ENCODE measurements around the gene SAFB.
"Not testable (repeated sequence)": the region's sequence is repeated elsewhere in the genome, so short reads cannot be mapped to it uniquely, and the experiment has no call there.

SAFB gene

DNA sequence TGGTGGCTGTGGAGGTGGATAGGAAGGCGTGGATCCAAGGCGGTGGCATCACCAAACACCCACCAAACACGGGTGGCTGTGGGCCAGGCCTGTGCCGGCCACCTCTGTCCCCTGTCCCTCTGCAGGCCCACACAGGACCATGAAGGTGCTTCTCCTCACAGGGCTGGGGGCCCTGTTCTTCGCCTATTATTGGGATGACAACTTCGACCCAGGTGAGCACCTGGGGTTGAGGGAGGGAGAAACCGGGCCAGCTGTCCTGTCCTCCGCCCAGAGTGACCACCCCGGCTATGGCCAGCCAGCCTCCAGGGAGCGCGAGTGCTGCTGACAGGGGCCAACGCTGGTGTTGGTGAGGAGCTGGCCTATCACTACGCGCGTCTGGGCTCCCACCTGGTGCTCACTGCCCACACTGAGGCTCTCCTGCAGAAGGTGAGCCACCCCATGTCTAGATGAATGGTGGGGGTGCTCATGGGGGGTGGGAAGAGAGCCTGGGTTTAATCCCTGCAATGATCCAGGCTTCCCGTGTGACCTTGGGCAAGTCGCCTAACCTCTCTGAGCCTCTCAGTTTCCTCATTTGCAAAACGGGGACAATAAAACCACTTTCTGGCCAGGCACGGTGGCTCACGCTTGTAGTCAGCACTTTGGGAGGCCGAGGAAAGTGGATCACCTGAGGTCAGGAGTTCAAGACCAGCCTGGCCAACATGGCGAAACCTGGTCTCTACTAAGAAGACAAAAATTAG lies 62.0 kb downstream of the SAFB start:
- Mint-ChIP-seq H3K27ac (no peak overlapping the region), H3K4me1 (ENCODE audit: low read depth) (peaks cover 29% of the 10 kb centered on the region), H3K9me3 (no peaks in the 10 kb centered on the region), H3K27me3 (peaks cover 11% of the 10 kb centered on the region), H3K4me3 (no peak overlapping the region), H3K36me3 (ENCODE audit: low read depth) (peaks cover 10% of the 10 kb centered on the region)
- intact Hi-C loops (cut with micrococcal nuclease), result loop anchor here (5.0 kb wide), 1 partner anchor 107 kb away; the partner anchor contains the start of gene DUS3L

- Mint-ChIP-seq H3K4me3 (peak overlapping the region; percentile 81), H3K9me3 (no peaks in the 10 kb centered on the region), H3K27ac (peak overlapping the region; percentile 87), H3K36me3 (ENCODE audit: low read depth) (peaks cover 12% of the 10 kb centered on the region), H3K4me1 (ENCODE audit: low read depth) (peaks cover 37% of the 10 kb centered on the region), H3K27me3 (peaks cover 10% of the 10 kb centered on the region)
- intact Hi-C loops (cut with micrococcal nuclease), result loop anchor here (5.0 kb wide), 1 partner anchor 106 kb away; the partner anchor contains the start of gene DUS3L
Observed at GRCh38 chr19:5686326-5686646, 63.4 kb downstream of the SAFB start.

DNA sequence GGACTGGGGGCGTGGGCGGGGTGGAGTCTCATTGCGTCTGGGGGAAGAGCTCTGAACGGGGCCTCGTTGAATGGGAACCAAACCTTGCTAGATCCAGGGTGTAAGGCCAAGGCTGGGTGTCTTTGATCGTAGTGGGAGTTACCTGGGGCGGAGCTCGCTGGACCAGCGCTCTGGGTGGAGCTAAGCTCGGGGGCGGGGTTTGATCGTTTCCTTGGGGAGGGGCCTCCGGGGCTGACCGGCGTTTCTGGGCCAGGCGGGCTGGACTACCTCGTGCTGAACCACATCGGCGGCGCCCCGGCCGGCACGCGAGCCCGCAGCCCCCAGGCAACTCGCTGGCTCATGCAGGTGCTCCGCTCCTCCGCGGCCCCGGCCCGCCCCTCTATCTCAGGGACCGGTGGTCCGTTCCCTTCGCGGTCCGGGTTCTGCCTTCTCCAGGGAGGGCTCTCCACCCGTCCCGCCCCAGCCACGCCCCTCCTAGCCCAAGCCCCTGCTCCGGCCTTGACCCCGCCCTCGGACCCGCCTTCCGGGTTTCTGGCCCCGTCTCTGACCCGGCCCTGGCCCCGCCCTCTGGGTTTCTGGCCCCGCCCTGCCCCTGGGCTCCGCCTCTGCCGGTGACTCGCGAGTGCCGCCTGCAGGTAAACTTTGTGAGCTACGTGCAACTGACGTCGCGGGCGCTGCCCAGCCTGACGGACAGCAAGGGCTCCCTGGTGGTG lies 63.9 kb downstream of the SAFB start:
- Mint-ChIP-seq H3K27ac (peak overlapping the region; percentile 87), H3K36me3 (ENCODE audit: low read depth) (peaks cover 18% of the 10 kb centered on the region), H3K4me1 (ENCODE audit: low read depth) (peaks cover 36% of the 10 kb centered on the region), H3K9me3 (no peaks in the 10 kb centered on the region), H3K27me3 (peaks cover 5% of the 10 kb centered on the region), H3K4me3 (peak overlapping the region; percentile 81)
- intact Hi-C loops (cut with micrococcal nuclease), result loop anchor here (5.0 kb wide), 1 partner anchor 105 kb away; the partner anchor contains the start of gene DUS3L

DNA sequence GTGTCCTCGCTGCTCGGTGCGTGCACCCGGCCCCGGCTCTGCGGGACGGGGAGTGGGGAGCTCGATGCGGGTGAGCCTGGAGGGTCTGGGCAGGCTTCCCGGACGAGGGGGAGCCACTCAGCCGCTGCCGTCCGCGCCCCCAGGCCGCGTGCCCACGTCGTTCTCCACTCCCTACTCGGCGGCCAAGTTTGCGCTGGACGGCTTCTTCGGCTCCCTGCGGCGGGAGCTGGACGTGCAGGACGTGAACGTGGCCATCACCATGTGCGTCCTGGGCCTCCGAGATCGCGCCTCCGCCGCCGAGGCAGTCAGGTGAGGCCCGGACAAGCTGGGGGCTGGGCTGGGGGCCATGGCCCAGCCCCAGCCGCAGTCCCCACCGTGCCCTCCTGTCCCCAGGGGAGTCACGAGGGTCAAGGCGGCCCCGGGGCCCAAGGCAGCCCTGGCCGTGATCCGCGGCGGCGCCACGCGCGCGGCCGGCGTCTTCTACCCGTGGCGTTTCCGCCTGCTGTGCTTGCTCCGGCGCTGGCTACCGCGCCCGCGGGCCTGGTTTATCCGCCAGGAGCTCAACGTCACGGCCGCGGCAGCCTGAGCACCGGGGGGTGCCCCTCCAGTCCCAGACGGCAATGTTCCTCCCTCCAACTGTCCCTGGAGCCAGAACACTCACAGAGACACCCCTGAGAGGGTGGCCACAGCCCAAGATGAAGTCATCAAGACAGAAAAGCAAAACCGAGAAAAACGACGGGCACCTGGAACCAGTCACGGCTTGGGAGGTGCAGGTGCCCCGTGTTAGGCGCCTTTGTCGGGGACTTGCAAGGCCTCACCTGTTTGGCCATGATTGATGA lies 64.7 kb downstream of the SAFB start:
- intact Hi-C loops (cut with micrococcal nuclease), result loop anchor here (5.0 kb wide), 1 partner anchor 105 kb away; the partner anchor contains the start of gene DUS3L
- Mint-ChIP-seq H3K4me1 (ENCODE audit: low read depth) (peaks cover 40% of the 10 kb centered on the region), H3K27me3 (no peaks in the 10 kb centered on the region), H3K9me3 (no peaks in the 10 kb centered on the region), H3K27ac (peak overlapping the region; percentile 87), H3K4me3 (peak overlapping the region; percentile 81), H3K36me3 (ENCODE audit: low read depth) (peaks cover 25% of the 10 kb centered on the region)

DNA sequence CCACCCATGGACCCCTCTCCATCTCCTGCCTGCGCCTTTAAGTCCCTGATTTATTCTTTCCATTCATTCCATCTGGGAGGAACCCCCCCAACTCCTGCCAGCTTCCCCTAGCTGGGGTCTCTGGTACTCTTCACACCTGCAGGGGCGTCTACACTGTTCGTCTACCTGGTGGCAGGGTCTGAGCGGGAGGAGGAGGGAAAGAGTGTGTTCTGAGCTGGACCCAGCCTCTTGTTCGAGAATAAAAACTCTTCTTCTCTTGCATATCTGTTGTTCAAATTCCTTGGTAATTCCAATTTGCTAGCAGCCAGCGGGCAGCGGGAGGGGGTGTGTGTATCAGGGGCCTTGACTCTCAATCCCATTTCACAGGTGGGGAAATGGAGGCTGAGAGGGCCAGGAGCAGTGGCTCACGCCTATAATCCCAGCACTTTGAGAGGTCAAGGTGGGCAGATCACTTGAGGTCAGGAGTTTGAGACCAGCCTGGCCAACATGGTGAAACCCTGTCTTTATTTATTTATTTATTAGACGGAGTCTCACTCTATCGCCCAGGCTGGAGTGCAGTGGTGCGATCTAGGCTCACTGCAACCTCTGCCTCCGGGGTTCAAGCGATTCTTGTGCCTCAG lies 65.5 kb downstream of the SAFB start:
- H3K27me3 Mint-ChIP-seq, H3K4me3 Mint-ChIP-seq, H3K9me3 Mint-ChIP-seq: not testable (repeated sequence)
- intact Hi-C loops (cut with micrococcal nuclease), result loop anchor here (5.0 kb wide), 1 partner anchor 104 kb away; the partner anchor contains the start of gene DUS3L
- Mint-ChIP-seq H3K27ac (peak overlapping the region; percentile 87), H3K4me1 (ENCODE audit: low read depth) (peaks cover 43% of the 10 kb centered on the region), H3K36me3 (ENCODE audit: low read depth) (peaks cover 33% of the 10 kb centered on the region)

DNA sequence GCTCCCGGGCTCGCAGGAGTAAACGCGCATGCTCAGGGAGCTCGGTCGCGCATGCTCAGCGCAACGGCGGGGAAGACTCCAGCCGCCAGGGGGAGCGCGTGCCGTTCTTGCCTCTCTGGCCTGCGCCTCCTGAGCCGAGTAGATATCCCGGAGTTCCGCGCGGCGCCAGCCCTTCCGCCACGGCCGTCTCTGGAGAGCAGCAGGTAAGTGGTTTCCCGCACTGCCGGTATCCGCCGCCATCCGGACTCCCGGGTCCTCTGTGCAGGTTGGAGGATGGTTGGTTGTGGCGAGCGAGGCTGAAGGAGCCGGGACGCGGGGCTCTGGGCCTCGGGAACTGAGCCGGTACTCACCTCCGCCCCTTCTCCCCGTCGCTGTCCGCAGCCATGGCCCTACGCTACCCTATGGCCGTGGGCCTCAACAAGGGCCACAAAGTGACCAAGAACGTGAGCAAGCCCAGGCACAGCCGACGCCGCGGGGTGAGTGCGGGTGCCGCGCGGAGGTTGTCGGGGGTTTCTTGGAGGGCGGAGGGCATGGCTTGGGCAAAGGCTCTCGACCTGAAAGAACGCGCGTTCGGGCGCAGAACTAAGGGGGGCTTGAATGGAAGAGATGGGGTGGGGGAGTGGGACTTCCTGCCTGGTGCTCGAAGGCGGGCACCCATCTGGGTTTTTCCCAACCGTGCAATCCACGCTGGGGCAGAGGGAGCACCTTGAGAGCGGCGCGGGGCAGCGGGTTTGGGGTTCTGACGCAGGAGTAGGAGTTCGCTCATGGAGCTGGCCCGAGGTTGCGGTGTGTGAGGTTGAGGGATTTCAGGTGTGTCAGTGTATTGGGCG lies 67.5 kb downstream of the SAFB start, which contains the start of gene RPL36:
Gene RPL36 (plus strand): TSS at position 171 of the 830 bp plus-strand sequence. CDS start 213 bp downstream, at position 384.
- Mint-ChIP-seq H3K4me3 (peak within 1 kb of the TSS; percentile 96), H3K27me3 (no peaks in the 10 kb centered on the region), H3K36me3 (ENCODE audit: low read depth) (peaks cover 53% of the 10 kb centered on the region), H3K27ac (peak within 1 kb of the TSS; percentile 98), H3K9me3 (no peaks in the 10 kb centered on the region), H3K4me1 (ENCODE audit: low read depth) (peaks cover 54% of the 10 kb centered on the region)
- intact Hi-C loops (cut with micrococcal nuclease), result loop anchor here (1.0 to 2.0 kb wide), 2 partner anchors 30 to 68 kb away; partner anchors contain the start of genes CATSPERD, LONP1, SAFB and SAFB2

DNA sequence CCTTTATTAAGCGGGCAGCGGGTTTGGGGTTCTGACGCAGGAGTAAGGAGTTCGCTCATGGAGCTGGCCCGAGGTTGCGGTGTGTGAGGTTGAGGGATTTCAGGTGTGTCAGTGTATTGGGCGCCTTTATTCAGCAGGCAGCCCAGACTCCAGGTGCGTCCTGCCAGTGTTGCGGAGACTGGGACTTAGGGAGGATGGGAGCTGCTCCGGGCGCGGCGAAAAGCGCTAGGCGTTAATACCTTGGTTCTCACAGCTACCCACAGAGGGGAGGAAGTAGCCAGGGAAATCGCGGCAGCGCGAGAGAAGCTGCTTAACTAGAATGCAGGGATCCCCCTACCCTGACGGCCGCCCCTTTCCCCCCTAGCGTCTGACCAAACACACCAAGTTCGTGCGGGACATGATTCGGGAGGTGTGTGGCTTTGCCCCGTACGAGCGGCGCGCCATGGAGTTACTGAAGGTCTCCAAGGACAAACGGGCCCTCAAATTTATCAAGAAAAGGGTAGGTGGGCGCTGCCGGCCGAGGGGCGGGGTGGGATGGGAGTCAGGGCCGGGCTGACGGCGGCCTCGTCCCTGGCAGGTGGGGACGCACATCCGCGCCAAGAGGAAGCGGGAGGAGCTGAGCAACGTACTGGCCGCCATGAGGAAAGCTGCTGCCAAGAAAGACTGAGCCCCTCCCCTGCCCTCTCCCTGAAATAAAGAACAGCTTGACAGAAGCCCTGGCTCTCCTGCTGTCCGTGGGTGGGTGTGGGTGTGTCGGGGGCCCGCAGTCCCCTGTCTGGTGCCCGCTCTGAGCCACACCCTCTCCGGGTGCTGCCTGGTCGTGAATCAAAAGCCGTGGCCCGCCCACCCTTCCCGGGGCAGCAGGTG lies 68.3 kb downstream of the SAFB start:
- H3K4me1 Mint-ChIP-seq (ENCODE audit: low read depth), result peaks cover 51% of the 10 kb centered on the region
- peak overlapping the region; percentile 96 for H3K4me3 Mint-ChIP-seq
- intact Hi-C loops (cut with micrococcal nuclease), result loop anchor here (1.0 to 2.0 kb wide), 2 partner anchors 29 to 68 kb away; partner anchors contain the start of genes CATSPERD, LONP1, SAFB and SAFB2
- H3K27me3 Mint-ChIP-seq, result no peaks in the 10 kb centered on the region
- peak overlapping the region; percentile 98 for H3K27ac Mint-ChIP-seq
- peaks cover 61% of the 10 kb centered on the region for H3K36me3 Mint-ChIP-seq (ENCODE audit: low read depth)
- no peaks in the 10 kb centered on the region for H3K9me3 Mint-ChIP-seq

DNA sequence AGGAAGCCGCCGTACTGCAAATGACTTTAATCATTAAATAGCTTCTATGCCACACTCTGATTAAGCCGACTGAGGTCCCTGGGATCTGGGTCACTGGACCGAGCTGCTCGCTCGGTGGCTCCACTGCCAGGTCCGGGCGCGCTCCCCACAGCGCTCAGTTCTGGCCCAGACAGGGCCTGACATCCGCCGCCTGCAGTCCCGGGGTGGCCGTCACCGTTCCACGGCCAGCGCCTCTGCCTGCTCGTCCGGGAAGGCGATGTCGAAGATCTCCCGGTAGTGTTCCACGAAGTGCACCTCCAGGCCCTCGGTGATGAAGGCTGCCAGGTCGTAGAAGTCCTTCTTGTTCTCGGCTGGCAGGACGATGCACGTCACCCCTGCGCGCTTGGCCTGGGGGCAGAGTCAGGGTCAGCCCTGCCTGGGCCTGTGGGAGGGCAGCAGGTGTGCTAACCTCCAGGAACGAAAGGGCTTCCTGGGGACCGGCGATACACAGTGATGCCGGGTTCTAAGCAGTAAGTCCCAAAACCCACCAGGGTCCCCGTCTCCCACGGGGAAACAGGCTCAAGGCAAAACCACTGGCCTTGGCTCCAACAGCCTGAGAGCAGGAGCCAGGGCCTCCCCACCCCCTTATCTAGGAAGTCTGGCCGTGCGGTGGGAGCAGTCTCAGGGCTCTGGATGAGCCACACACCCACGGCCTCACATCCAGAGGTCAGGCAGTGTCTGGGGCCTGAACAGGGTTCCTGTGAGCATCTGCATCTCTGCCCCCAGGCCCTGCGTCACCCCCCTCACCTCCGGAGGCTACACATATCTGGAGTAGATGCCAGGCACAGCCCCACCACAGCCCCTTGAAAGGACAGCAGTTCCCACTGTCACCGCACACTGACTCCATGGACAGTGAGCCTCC lies 69.2 kb downstream of the SAFB start:
- Mint-ChIP-seq H3K4me1 (ENCODE audit: low read depth) (peaks cover 49% of the 10 kb centered on the region), H3K9me3 (no peaks in the 10 kb centered on the region), H3K36me3 (ENCODE audit: low read depth) (peaks cover 70% of the 10 kb centered on the region), H3K4me3 (peak overlapping the region; percentile 96), H3K27me3 (no peaks in the 10 kb centered on the region), H3K27ac (no peak overlapping the region)
- intact Hi-C loops (cut with micrococcal nuclease), result loop anchor here (2.0 kb wide), 1 partner anchor 69 kb away; the partner anchor contains the start of genes SAFB and SAFB2

DNA sequence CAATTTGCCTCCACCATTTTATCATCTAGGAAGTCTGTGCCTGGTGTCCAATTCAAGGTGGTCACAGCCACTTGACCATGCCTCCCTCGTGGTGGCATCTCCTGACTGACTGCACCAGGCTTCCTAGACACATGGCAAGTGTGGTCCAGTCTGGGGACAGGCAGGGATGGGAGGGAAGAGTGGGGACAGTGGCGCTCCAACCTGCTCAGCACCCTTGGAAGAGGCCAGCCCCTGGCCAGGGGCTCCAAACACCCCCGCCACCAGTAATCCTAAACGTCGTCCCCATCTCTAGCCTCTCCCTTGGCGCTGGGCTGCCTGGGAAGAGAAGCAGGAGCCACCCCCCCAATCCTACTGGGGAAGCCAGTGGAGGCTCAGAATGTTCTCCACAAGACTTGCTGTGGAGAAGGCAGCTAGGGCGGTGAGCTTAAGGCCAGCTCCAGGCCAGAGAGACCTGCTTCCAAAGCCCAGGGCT lies 69.9 kb downstream of the SAFB start:
- Mint-ChIP-seq H3K9me3 (no peaks in the 10 kb centered on the region), H3K27me3 (no peaks in the 10 kb centered on the region), H3K4me3 (no peak overlapping the region), H3K27ac (no peak overlapping the region), H3K36me3 (ENCODE audit: low read depth) (peaks cover 77% of the 10 kb centered on the region), H3K4me1 (ENCODE audit: low read depth) (peaks cover 54% of the 10 kb centered on the region)
- intact Hi-C loops (cut with micrococcal nuclease), result no loop called here

- Mint-ChIP-seq H3K4me1 (ENCODE audit: low read depth) (peaks cover 48% of the 10 kb centered on the region), H3K36me3 (ENCODE audit: low read depth) (peaks cover 84% of the 10 kb centered on the region), H3K4me3 (no peak overlapping the region), H3K27ac (no peak overlapping the region), H3K9me3 (no peaks in the 10 kb centered on the region), H3K27me3 (no peaks in the 10 kb centered on the region)
- intact Hi-C loops (cut with micrococcal nuclease), result no loop called here
Observed at GRCh38 chr19:5693195-5694166, 70.6 kb downstream of the SAFB start.

All from dendritic cell treated with granulocyte-macrophage colony-stimulating factor and Interleukin-4, amounts not matched to agents 40 ng/mL and 50 ng/mL, for 4 days (primary cell).